NCI-H1436 (cell line): Measurements from ENCODE around the gene SNORC.

Experiments
- DNase-seq: peaks from one replicate; lab custom pipeline; 2025; lab: John Stamatoyannopoulos, UW

The SNORC gene

DNA sequence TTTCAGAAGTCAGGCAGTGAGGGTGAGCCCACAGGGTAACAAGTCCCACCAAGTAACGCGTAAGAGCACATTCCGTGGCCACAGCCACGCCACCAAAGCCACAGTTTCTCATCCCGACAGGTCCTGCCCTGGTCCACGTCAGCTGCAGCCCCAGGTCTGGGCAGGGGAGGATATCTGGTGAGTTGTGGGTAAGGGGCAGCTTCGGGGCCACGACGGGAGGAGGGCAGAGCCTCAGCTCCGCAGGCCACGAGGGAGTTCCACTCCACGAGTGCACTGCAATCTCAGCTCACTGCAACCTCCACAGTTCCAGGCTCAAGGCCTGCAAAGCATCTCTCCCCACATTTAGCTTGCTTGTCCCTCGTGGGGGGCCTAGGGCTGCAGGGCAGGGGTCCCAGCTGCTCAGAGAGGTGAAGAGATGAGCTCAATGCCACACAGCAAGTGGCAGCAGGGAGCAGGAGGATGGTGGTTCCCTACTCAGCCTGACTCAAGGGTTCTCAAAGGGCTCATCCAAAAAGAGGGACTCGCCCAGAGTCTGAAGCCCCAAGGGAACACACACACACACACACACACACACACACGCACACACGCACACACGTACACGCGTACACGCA is 12.5 kb downstream of the SNORC start:
- DNase-seq = no peak

DNA sequence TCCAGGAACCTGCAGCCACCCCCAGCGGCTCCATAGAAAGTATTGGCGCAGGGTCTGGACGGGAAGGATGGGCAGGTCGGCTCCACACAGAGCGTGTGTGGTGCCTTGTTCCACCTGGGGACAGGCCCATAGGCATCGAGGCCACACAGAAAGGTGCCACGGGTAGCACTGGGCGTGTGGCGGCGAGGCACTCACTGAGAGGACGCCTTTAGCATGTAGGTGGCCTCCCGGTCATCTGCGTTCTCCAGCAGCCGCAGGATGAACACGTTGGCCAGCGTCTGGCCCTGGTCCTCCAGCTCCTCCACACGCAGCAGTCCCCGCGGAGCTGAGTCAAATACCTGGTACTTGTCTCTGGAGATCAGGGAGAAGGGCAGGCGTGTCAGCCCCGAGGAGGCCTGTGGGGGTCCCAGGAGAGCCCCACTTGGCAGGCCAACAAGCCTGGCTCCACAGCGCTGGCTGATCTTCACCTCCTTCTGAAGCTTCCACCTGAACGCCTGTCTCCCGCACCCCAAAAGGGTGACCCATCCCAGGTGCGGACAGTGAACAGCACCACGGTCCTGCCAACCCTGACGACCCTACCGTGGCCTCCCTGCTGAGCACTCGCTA is 13.2 kb downstream of the SNORC start:
- no peak for DNase-seq

GRCh38 chr2:232884001-232884421 is 13.9 kb downstream of the SNORC start:
- no peak for DNase-seq

GRCh38 chr2:232884549-232885263 is 14.6 kb downstream of the SNORC start:
- no peak for DNase-seq

GRCh38 chr2:232885264-232885961 is 15.3 kb downstream of the SNORC start:
- DNase-seq = no peak

- no peak for DNase-seq
These were observed 16.1 kb downstream of the SNORC start for GRCh38 chr2:232886176-232886575.

DNA sequence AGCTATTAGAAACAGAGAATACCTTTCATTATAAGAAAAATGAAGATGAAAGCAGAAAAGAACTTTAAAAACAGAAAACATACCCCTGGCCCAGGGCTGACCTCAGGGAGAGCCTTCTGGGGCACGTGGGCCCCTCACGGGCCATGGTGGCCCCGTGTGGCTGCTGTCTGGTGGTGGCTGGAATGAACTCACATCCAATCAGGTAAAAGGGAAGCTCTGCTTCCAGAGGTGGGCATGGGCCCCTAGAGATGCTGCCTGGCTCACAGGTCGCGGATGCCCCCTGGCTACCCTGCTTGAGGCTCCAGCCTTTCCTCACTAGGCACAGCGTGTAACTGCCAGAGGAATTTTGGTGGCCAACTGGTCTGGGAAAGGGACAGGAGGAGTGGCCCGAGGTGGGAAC is 16.6 kb downstream of the SNORC start:
- DNase-seq = no peak

GRCh38 chr2:232887171-232887850 is 17.2 kb downstream of the SNORC start:
- no peak for DNase-seq

- DNase-seq = no peak
These were observed 18.2 kb downstream of the SNORC start for GRCh38 chr2:232888099-232888836.

DNA sequence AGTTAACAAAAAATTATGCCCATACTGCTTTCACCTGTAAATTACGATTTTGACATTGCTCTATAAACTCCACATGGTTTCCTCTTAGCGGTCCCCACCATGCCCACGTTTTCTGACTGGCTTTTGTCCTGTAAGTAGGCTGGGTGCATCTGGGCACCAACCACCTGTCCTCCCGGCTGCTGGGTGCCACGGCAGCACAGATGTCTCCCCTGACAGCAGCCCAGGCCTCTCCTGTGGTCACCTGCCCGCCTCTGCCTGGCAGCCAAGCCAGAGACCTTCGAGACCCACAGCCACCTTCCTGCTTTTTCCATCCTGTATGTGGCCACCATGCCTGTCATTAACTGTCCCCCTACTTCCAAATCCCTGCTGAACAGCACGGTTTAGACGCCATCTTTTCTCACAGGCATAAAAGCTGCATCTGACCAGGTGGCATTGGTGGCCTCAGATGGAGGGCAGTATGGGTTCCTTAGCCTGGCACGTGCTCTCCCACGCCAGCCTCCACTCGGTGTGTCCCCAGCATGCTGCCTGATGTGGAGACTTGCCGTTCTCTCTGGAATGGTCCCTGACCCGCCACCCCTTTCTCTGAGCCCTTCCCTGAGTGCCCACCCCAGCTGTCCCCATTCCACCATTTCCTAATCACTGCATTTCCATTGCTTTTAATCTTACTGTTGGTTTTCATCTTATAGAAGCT is 18.9 kb downstream of the SNORC start:
- DNase-seq = no peak

GRCh38 chr2:232889876-232890401 is 19.9 kb downstream of the SNORC start:
- no peak for DNase-seq

DNA sequence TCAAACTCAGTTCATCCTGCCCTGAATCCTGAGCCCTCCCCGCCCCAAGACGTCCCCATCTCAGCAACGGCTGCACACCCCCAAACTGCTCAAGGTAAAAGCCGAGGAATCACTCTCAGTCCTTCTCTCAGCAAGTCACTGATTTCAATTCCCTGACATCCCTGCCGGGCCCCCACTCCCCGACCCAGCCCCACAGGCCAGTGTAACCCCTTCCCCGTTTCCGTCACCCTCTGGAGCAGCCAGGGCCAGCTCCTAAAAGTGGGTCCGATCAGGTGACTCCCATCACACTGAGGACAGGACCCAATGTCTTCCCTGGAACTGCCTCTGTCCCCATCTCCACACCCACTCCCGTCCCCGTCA is 20.5 kb downstream of the SNORC start:
- no peak for DNase-seq

GRCh38 chr2:232890896-232891601 is 21.0 kb downstream of the SNORC start:
- peak; percentile 67 for DNase-seq

- no peak for DNase-seq
These were observed 21.6 kb downstream of the SNORC start for GRCh38 chr2:232891621-232892071.

DNA sequence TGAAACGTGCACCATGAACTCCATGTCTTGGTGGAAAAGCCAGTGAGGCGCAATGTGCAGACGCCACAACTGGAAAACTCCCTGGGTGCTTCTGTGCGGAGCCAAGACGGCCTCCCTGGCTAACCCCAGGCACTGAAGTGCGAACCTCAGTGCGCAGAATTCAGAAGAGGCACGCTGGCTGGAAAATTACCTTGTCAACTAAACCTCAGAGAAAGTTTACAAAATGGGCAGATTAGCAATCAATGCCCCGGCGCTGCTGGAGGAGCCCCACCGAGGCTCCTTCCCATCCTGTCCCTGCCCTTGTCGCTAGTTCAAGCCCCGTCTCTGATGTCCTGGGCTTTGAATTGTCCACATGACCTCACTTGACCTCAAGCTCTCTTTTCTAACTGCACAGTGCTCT is 22.2 kb downstream of the SNORC start:
- no peak for DNase-seq

DNA sequence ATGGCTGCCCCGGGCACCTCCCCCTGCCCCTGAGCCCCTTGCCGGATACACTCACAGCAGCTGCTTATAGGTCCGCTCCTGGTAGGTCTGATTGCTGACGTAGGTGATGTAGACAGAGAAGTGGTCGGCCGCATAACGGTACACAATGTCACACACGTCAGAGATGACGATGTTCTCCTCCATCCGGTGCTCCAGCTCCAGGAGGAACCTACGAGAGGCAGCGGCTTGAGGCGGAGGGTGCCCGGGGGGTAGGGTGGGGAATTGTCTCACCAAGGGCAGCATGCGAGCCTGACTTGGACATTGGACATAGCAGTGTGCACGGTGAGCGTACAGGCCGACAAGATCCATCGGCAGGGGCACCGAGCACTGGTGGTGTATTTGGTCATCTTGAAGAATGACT is 22.8 kb downstream of the SNORC start:
- no peak for DNase-seq

- no peak for DNase-seq
These were observed 23.8 kb downstream of the SNORC start for GRCh38 chr2:232893834-232894233.

GRCh38 chr2:232894251-232894650 is 24.2 kb downstream of the SNORC start:
- no peak for DNase-seq

GRCh38 chr2:232894746-232895145 is 24.7 kb downstream of the SNORC start:
- DNase-seq = no peak

GRCh38 chr2:232896111-232896510 is 26.0 kb downstream of the SNORC start:
- DNase-seq = no peak
